ENCODE data around the gene NUDT1.
A peak's percentile ranks its signal among the peaks of the same experiment; 100 is the strongest.

Gene NUDT1

GRCh38 chr7:2290877-2291276, 48.9 kb downstream of the NUDT1 start:
- no peak for DNase-seq (ENCODE audit: low spot score)
- in situ Hi-C loops (cut with MboI; ENCODE audit: low pct_unique_long_range_greater_than_20kb, low sequenced_read_pairs, unreplicated experiment): no loop called here
- TF ChIP-seq CTCF (IDR thresholded peaks at IDR 0.05; ENCODE audit: extremely low read depth, insufficient read depth, missing control alignments): no peak

- in situ Hi-C loops (cut with MboI; ENCODE audit: low pct_unique_long_range_greater_than_20kb, low sequenced_read_pairs, unreplicated experiment): no loop called here
- no peak for TF ChIP-seq CTCF (IDR thresholded peaks at IDR 0.05; ENCODE audit: extremely low read depth, insufficient read depth, missing control alignments)
Measured at GRCh38 chr7:2295936-2296620, 54.1 kb downstream of the NUDT1 start.

GRCh38 chr7:2296832-2297231, 54.8 kb downstream of the NUDT1 start:
- DNase-seq (ENCODE audit: low spot score): no peak
- in situ Hi-C loops (cut with MboI; ENCODE audit: low pct_unique_long_range_greater_than_20kb, low sequenced_read_pairs, unreplicated experiment): no loop called here
- no peak for TF ChIP-seq CTCF (IDR thresholded peaks at IDR 0.05; ENCODE audit: extremely low read depth, insufficient read depth, missing control alignments)

More at GRCh38 chr7:2295936-2296620, 54.1 kb downstream of the NUDT1 start:
- no peak for DNase-seq (ENCODE audit: low spot score)

GRCh38 chr7:2299131-2299829, 57.3 kb downstream of the NUDT1 start:
- in situ Hi-C loops (cut with MboI; ENCODE audit: low pct_unique_long_range_greater_than_20kb, low sequenced_read_pairs, unreplicated experiment): no loop called here
- no peak for TF ChIP-seq CTCF (IDR thresholded peaks at IDR 0.05; ENCODE audit: extremely low read depth, insufficient read depth, missing control alignments)
- DNase-seq (ENCODE audit: low spot score): peak; percentile 68

GRCh38 chr7:2299870-2300512, 58.0 kb downstream of the NUDT1 start:
- in situ Hi-C loops (cut with MboI; ENCODE audit: low pct_unique_long_range_greater_than_20kb, low sequenced_read_pairs, unreplicated experiment): no loop called here
- DNase-seq (ENCODE audit: low spot score): no peak
- no peak for TF ChIP-seq CTCF (IDR thresholded peaks at IDR 0.05; ENCODE audit: extremely low read depth, insufficient read depth, missing control alignments)

Data from GM13977 (cell line).